GM10248 (cell line): Measurements from ENCODE around the gene SCN2B.
A peak's percentile ranks its signal among the peaks of the same experiment; 100 is the strongest.

ENCODE experiments used
- CTCF ChIA-PET: fragments of 300-600 bp; sonication (Branson Sonifier 250); formaldehyde crosslinking; extraction: SDS; loops from one replicate; lab custom pipeline; 2021; ENCODE audit warnings: antibody characterized with exemption; lab: Yijun Ruan, JAX
- POLR2A ChIA-PET: fragments of 350-650 bp; sonication (Branson Sonifier 250); formaldehyde crosslinking; extraction: SDS; loops from one replicate; lab custom pipeline; 2020; ENCODE audit warnings: antibody characterized with exemption; lab: Yijun Ruan, JAX
- DNase-seq: peaks from one replicate; pipeline ENCODE4 v3.0.0; 2012; ENCODE audit errors: extremely low spot score
- CTCF ChIP-seq: IDR thresholded peaks from 2 replicates; pipeline ENCODE4 v1.5.1; 2012; ENCODE audit warnings: mild to moderate bottlenecking, low read depth; ENCODE audit errors: extremely low read depth, missing control alignments, control extremely low read depth

The SCN2B gene

GRCh38 chr11:118180300-118180703 lies 3.9 kb upstream of the SCN2B start:
- TF ChIP-seq CTCF, result no peak
- no peak for DNase-seq
- ChIA-PET CTCF (interaction anchor here (0.8 to 3.7 kb wide), 6 partner anchors 10 to 115 kb away, joined by 3 to 46 read pairs (median 4); no protein-coding TSS in a partner anchor), POLR2A (no interaction called here)

GRCh38 chr11:118176778-118177134 lies 317 bp upstream of the SCN2B start:
- no peak for DNase-seq
- CTCF ChIA-PET, result no interaction called here
- POLR2A ChIA-PET, result no interaction called here
- no peak for TF ChIP-seq CTCF

- no peak for DNase-seq
- ChIA-PET CTCF (interaction anchor here (1.4 to 1.6 kb wide), 3 partner anchors 23 to 515 kb away, joined by 3 to 5 read pairs (median 4); no protein-coding TSS in a partner anchor), POLR2A (no interaction called here)
- no peak for TF ChIP-seq CTCF
Observed at GRCh38 chr11:118175031-118175992, 1.1 kb downstream of the SCN2B start.

GRCh38 chr11:118174006-118174567 lies 2.4 kb downstream of the SCN2B start:
- ChIA-PET POLR2A (no interaction called here), CTCF (interaction anchor here (1.4 to 4.5 kb wide), 5 partner anchors 11 to 516 kb away, joined by 3 to 83 read pairs (median 5); no protein-coding TSS in a partner anchor)
- DNase-seq, result no peak
- TF ChIP-seq CTCF, result no peak

GRCh38 chr11:118172356-118172755 lies 4.1 kb downstream of the SCN2B start:
- POLR2A ChIA-PET, result no interaction called here
- no peak for DNase-seq
- no peak for TF ChIP-seq CTCF
- CTCF ChIA-PET, result interaction anchor here (0.6 to 4.5 kb wide), 38 partner anchors 8 to 428 kb away, joined by 3 to 83 read pairs (median 5); partner anchors contain the start of genes CD3D and SCN4B

- CTCF ChIA-PET, result interaction anchor here (0.6 to 4.5 kb wide), 52 partner anchors 8 to 429 kb away, joined by 3 to 83 read pairs (median 5); partner anchors contain the start of genes CD3D, MPZL3 and SCN4B
- POLR2A ChIA-PET, result no interaction called here
- peak; percentile 88 for DNase-seq
- TF ChIP-seq CTCF, result peak; percentile 93
Observed at GRCh38 chr11:118171269-118172062, 5.0 kb downstream of the SCN2B start.
